HEK293 (cell line): ENCODE results near the gene FANCL.
A peak's percentile ranks its signal among the peaks of the same experiment; 100 is the strongest.

ENCODE experiments used
- CTCF ChIA-PET: fragments of 350-600 bp; formaldehyde crosslinking; extraction: SDS; loops from one replicate; lab custom pipeline; 2021; ENCODE audit warnings: antibody characterized with exemption; lab: Yijun Ruan, JAX
- POLR2A ChIA-PET: fragments of 300-600 bp; formaldehyde crosslinking; extraction: SDS; loops from one replicate; lab custom pipeline; 2020; ENCODE audit warnings: antibody characterized with exemption, inconsistent platforms; lab: Yijun Ruan, JAX
- H3K27ac ChIP-seq: fragments of 200-500 bp; sonication (Bioruptor generic); 2 replicates; pipeline ENCODE4 v1.5.1; 2014; ENCODE audit warnings: low read depth, low read length, control low read depth, inconsistent platforms; ENCODE audit errors: extremely low read depth
- H3K36me3 ChIP-seq, 2 experiments: fragments of 200-500 bp in 1 of 2; sonication (Bioruptor generic) in 1 of 2; 1 replicate in 1 of 2; 2 replicates in 1 of 2; pipeline ENCODE4 v1.5.1; 2014 to 2017; ENCODE audit warnings: inconsistent platforms in 2 of 2, low read length in 2 of 2; ENCODE audit not compliant: control insufficient read depth in 2 of 2, insufficient read depth in 1 of 2
- H3K4me1 ChIP-seq: fragments of 200-500 bp; sonication (Bioruptor generic); 2 replicates; pipeline ENCODE4 v1.5.1; 2014; ENCODE audit warnings: mild to moderate bottlenecking, low read length, inconsistent platforms; ENCODE audit not compliant: control insufficient read depth, insufficient read depth
- H3K4me3 ChIP-seq: 2 replicates; pipeline ENCODE4 v1.5.1; 2011; ENCODE audit warnings: low read depth, mild to moderate bottlenecking, control low read depth, low read length, moderate library complexity
- H3K9me3 ChIP-seq: fragments of 200-500 bp; sonication (Bioruptor generic); 2 replicates; pipeline ENCODE4 v1.5.1; 2014; ENCODE audit warnings: low read depth, low read length, inconsistent platforms; ENCODE audit not compliant: control insufficient read depth, insufficient read depth
- FEZF1 ChIP-seq: fragments of 450-650 bp; formaldehyde crosslinking; IDR thresholded peaks from 2 replicates; pipeline ENCODE4 v1.5.1; 2016; ENCODE audit warnings: missing biosample characterization, missing genetic modification characterization
- GLIS2 ChIP-seq: fragments of 450-650 bp; formaldehyde crosslinking; IDR thresholded peaks from 2 replicates; pipeline ENCODE4 v1.5.1; 2016; ENCODE audit warnings: missing biosample characterization, missing genetic modification characterization
- KLF16 ChIP-seq: fragments of 450-650 bp; formaldehyde crosslinking; IDR thresholded peaks from 2 replicates; pipeline ENCODE4 v1.5.1; 2017; ENCODE audit warnings: missing biosample characterization, missing genetic modification characterization
- MZF1 ChIP-seq: fragments of 450-650 bp; formaldehyde crosslinking; IDR thresholded peaks from 2 replicates; pipeline ENCODE4 v1.5.1; 2017; ENCODE audit warnings: missing biosample characterization, missing genetic modification characterization, borderline replicate concordance
- PBX3 ChIP-seq: sonication (generic); formaldehyde crosslinking; IDR thresholded peaks from 2 replicates; pipeline ENCODE4 v1.8.1; 2022; ENCODE audit warnings: mild to moderate bottlenecking, moderate library complexity, missing genetic modification reagents
- PRDM1 ChIP-seq: fragments of 450-650 bp; formaldehyde crosslinking; IDR thresholded peaks from 2 replicates; pipeline ENCODE4; 2016; ENCODE audit warnings: missing biosample characterization, missing genetic modification characterization
- PRDM10 ChIP-seq: fragments of 450-650 bp; formaldehyde crosslinking; IDR thresholded peaks from 2 replicates; pipeline ENCODE4 v1.5.1; 2016; ENCODE audit warnings: missing biosample characterization, missing genetic modification characterization
- SCRT2 ChIP-seq: fragments of 450-650 bp; formaldehyde crosslinking; IDR thresholded peaks from 2 replicates; pipeline ENCODE4 v1.5.1; 2016; ENCODE audit warnings: missing biosample characterization, missing genetic modification characterization
- ZBTB17 ChIP-seq: fragments of 450-650 bp; formaldehyde crosslinking; IDR thresholded peaks from 2 replicates; pipeline ENCODE4 v1.5.1; 2016; ENCODE audit warnings: missing biosample characterization, missing genetic modification characterization
- ZBTB26 ChIP-seq: fragments of 450-650 bp; formaldehyde crosslinking; optimal IDR thresholded peaks from 2 replicates; pipeline ENCODE3; 2016; ENCODE audit warnings: missing biosample characterization, mild to moderate bottlenecking, missing genetic modification characterization
- ZNF18 ChIP-seq: fragments of 450-650 bp; formaldehyde crosslinking; IDR thresholded peaks from 2 replicates; pipeline ENCODE4 v1.5.1; 2016; ENCODE audit warnings: missing biosample characterization, missing genetic modification characterization
- ZNF2 ChIP-seq: fragments of 450-650 bp; formaldehyde crosslinking; IDR thresholded peaks from 2 replicates; pipeline ENCODE4 v1.5.1; 2016; ENCODE audit warnings: missing biosample characterization, missing genetic modification characterization
- ZNF214 ChIP-seq: fragments of 450-650 bp; formaldehyde crosslinking; IDR thresholded peaks from 2 replicates; pipeline ENCODE4 v1.5.1; 2017; ENCODE audit warnings: missing biosample characterization, mild to moderate bottlenecking, missing genetic modification characterization, borderline replicate concordance
- ZNF341 ChIP-seq: fragments of 450-650 bp; formaldehyde crosslinking; IDR thresholded peaks from 2 replicates; pipeline ENCODE4; 2016; ENCODE audit warnings: low read depth, missing biosample characterization, missing genetic modification characterization
- ZNF37A ChIP-seq: fragments of 450-650 bp; IDR thresholded peaks from 2 replicates; pipeline ENCODE4 v1.5.1; 2018; ENCODE audit warnings: missing biosample characterization, missing genetic modification characterization
- ZNF394 ChIP-seq: fragments of 450-650 bp; formaldehyde crosslinking; IDR thresholded peaks from 2 replicates; pipeline ENCODE4 v1.5.1; 2016; ENCODE audit warnings: missing biosample characterization, missing genetic modification characterization, mild to moderate bottlenecking, moderate library complexity, borderline replicate concordance
- ZNF501 ChIP-seq: fragments of 450-650 bp; formaldehyde crosslinking; IDR thresholded peaks from 2 replicates; pipeline ENCODE4 v1.5.1; 2016; ENCODE audit warnings: missing biosample characterization, missing genetic modification characterization
- ZNF514 ChIP-seq: fragments of 450-650 bp; formaldehyde crosslinking; IDR thresholded peaks from 2 replicates; pipeline ENCODE4 v1.5.1; 2016; ENCODE audit warnings: missing biosample characterization, missing genetic modification characterization
- ZNF549 ChIP-seq: fragments of 450-650 bp; IDR thresholded peaks from 2 replicates; pipeline ENCODE4 v1.5.1; 2018; ENCODE audit warnings: missing biosample characterization, missing genetic modification characterization, mild to moderate bottlenecking, inconsistent platforms, moderate library complexity
- ZNF610 ChIP-seq: fragments of 450-650 bp; formaldehyde crosslinking; IDR thresholded peaks from 2 replicates; pipeline ENCODE4 v1.5.1; 2016; ENCODE audit warnings: missing biosample characterization, missing genetic modification characterization, borderline replicate concordance
- ZNF670 ChIP-seq: fragments of 450-650 bp; formaldehyde crosslinking; IDR thresholded peaks from 2 replicates; pipeline ENCODE4 v1.5.1; 2016; ENCODE audit warnings: missing biosample characterization, missing genetic modification characterization, low read depth
- ZNF677 ChIP-seq: fragments of 450-650 bp; IDR thresholded peaks from 2 replicates; pipeline ENCODE4 v1.5.0; 2018; ENCODE audit warnings: missing biosample characterization, mild to moderate bottlenecking, missing genetic modification characterization, moderate library complexity
- ZNF704 ChIP-seq: fragments of 450-650 bp; formaldehyde crosslinking; IDR thresholded peaks from 2 replicates; pipeline ENCODE4 v1.5.1; 2016; ENCODE audit warnings: missing biosample characterization, missing genetic modification characterization
- ZNF76 ChIP-seq: fragments of 450-650 bp; formaldehyde crosslinking; IDR thresholded peaks from 2 replicates; pipeline ENCODE4; 2016; ENCODE audit warnings: low read depth, missing biosample characterization, missing genetic modification characterization, borderline replicate concordance

Gene FANCL

GRCh38 chr2:58240670-58241545 lies at the start of gene FANCL:
Gene FANCL, minus strand, starts transcription at chr2:58241325. Its CDS starts 12 bp downstream, at chr2:58241313.
- H3K36me3 ChIP-seq = no peaks in the 10 kb centered on the region
- H3K9me3 ChIP-seq = no peaks in the 10 kb centered on the region
- POLR2A ChIA-PET = interaction anchor here (0.6 to 1.0 kb wide), 3 partner anchors 10 to 195 kb away, joined by 3 read pairs; partner anchors contain the start of gene VRK2
- peak within 1 kb of the TSS; percentile 78 for H3K4me3 ChIP-seq
- CTCF ChIA-PET = no interaction called here
- peak within 1 kb of the TSS; percentile 94 for H3K27ac ChIP-seq
- H3K4me1 ChIP-seq = no peaks in the 10 kb centered on the region
- peak; percentile 73 for TF ChIP-seq GLIS2
- peak; percentile 47; the same call in 1 of the 2 replicates for TF ChIP-seq ZNF341
- TF ChIP-seq FEZF1 (tag by site-specific recombination) = no peak
- peak; percentile 77 for TF ChIP-seq ZBTB26 (tag by site-specific recombination)
- TF ChIP-seq MZF1 (tag by site-specific recombination) = peak; percentile 59; the same call in 1 of the 2 replicates
- TF ChIP-seq PRDM1 = no peak
- no peak for TF ChIP-seq ZNF670
- TF ChIP-seq ZNF18 (tag by site-specific recombination) = no peak
- TF ChIP-seq KLF16 (tag by site-specific recombination) = peak; percentile 29; the same call in 1 of the 2 replicates
- peak; percentile 22; the same call in 1 of the 2 replicates for TF ChIP-seq PBX3
- 0 out of 2 replicates have a peak, but pooled peaks have one; percentile 41 for TF ChIP-seq ZNF2
- no peak for TF ChIP-seq ZNF704 (tag by site-specific recombination)
- TF ChIP-seq SCRT2 (tag by site-specific recombination) = peak; percentile 100
- TF ChIP-seq ZNF677 = peak; percentile 96
- TF ChIP-seq ZNF394 (tag by site-specific recombination) = peak; percentile 43; the same call in 1 of the 2 replicates
- no peak; the same call in 1 of the 2 replicates for TF ChIP-seq ZNF76 (tag by site-specific recombination)
- TF ChIP-seq ZNF501 (tag by site-specific recombination) = 0 out of 2 replicates have a peak, but pooled peaks have one; percentile 67
- peak; percentile 76 for TF ChIP-seq ZBTB17 (tag by site-specific recombination)
- TF ChIP-seq ZNF549 (tag by site-specific recombination) = peak; percentile 60; the same call in 1 of the 2 replicates
- peak; percentile 66; the same call in 1 of the 2 replicates for TF ChIP-seq ZNF37A (tag by site-specific recombination)
- TF ChIP-seq ZNF514 (tag by site-specific recombination) = no peak
- TF ChIP-seq PRDM10 (tag by site-specific recombination) = peak; percentile 70
- TF ChIP-seq ZNF610 (tag by site-specific recombination) = peak; percentile 63
- TF ChIP-seq ZNF214 (tag by site-specific recombination) = peak; percentile 65; the same call in 1 of the 2 replicates
